Peyer's patch (tissue), 4 donors: ENCODE results near the gene LAMA5. TPM values are rescaled to one million over a fixed set of nuclear protein-coding genes. Genes with fewer than 3 reads are reported as not detected.

Experiments
- DNase-seq, 3 donors: peaks; one replicate each; pipeline ENCODE4 v3.0.0-alpha.2; 2017 to 2019
- H3K27ac ChIP-seq, 4 donors: fragments of 200-600 bp; sonication (generic); one replicate each; pipeline ENCODE4 v1.5.1; 2016 to 2019
- H3K27me3 ChIP-seq, 2 donors: fragments of 200-600 bp; sonication (generic); one replicate each; pipeline ENCODE4 v1.5.1; 2019
- H3K36me3 ChIP-seq, 3 donors: fragments of 200-600 bp; sonication (generic); one replicate each; pipeline ENCODE4 v1.5.1; 2016 to 2019
- H3K4me1 ChIP-seq, 4 donors: fragments of 200-600 bp; sonication (generic); one replicate each; pipeline ENCODE4 v1.5.1; 2016 to 2019
- H3K4me3 ChIP-seq, 4 donors: fragments of 200-600 bp; sonication (generic); 1 replicate in 3 of 4; 2 replicates in 1 of 4; pipeline ENCODE4 v1.5.1; 2016 to 2019; ENCODE audit warnings: mild to moderate bottlenecking in 1 of 4
- H3K9me3 ChIP-seq, 4 donors: fragments of 200-600 bp; sonication (generic); one replicate each; pipeline ENCODE4 v1.5.1; 2016 to 2019; ENCODE audit warnings: mild to moderate bottlenecking in 1 of 4
- CTCF ChIP-seq, 6 experiments: fragments of 450-650 bp in 4 of 6; fragments of 200-600 bp in 2 of 6; sonication (generic) in 1 of 6; IDR thresholded peaks; one replicate each; pipeline ENCODE4 v1.5.1; 2017 to 2019; ENCODE audit warnings: antibody characterized with exemption in 6 of 6, mild to moderate bottlenecking in 3 of 6, moderate library complexity in 1 of 6
- POLR2A ChIP-seq, 2 donors: fragments of 450-650 bp; IDR thresholded peaks; one replicate each; pipeline ENCODE4 v1.5.1; 2017; ENCODE audit warnings: antibody characterized with exemption in 2 of 2, mild to moderate bottlenecking in 2 of 2, moderate library complexity in 2 of 2
- total RNA-seq, 4 donors: library from RNA; depleted of rRNA; stranded (reverse); fragments of >200 nt; gene quantifications; one replicate each; pipeline ENCODE4 v1.1.0, GENCODE V29; 2016

Gene LAMA5
- total RNA-seq: 100 to 1,000 TPM in 2 of 4 donors, 10 to 100 TPM in 2; 31.2 to 328 (median 87.3) TPM

- peak in 1 of 3 donors; percentile 72 for DNase-seq
- H3K27ac ChIP-seq: peak within 1 kb of the TSS; percentile 41 to 80 (median 76)
- H3K4me1 ChIP-seq: peaks cover 3 to 59% (median 32%) of the 10 kb centered on the region in 4 donors
- H3K36me3 ChIP-seq: no peaks in the 10 kb centered on the region
- H3K4me3 ChIP-seq: peak within 1 kb of the TSS; percentile 43 to 87 (median 73)
- peaks cover 0 to 15% of the 10 kb centered on the region in 2 donors for H3K27me3 ChIP-seq
- H3K9me3 ChIP-seq: no peaks in the 10 kb centered on the region
- no peak for TF ChIP-seq POLR2A (IDR thresholded peaks at IDR 0.05)
- TF ChIP-seq CTCF (IDR thresholded peaks at IDR 0.05): no peak
Observed at GRCh38 chr20:62367136-62367632, at the start of gene LAMA5. LAMA5 (minus strand) TSS chr20:62367312; CDS start chr20:62367245, 67 bp downstream.

DNA sequence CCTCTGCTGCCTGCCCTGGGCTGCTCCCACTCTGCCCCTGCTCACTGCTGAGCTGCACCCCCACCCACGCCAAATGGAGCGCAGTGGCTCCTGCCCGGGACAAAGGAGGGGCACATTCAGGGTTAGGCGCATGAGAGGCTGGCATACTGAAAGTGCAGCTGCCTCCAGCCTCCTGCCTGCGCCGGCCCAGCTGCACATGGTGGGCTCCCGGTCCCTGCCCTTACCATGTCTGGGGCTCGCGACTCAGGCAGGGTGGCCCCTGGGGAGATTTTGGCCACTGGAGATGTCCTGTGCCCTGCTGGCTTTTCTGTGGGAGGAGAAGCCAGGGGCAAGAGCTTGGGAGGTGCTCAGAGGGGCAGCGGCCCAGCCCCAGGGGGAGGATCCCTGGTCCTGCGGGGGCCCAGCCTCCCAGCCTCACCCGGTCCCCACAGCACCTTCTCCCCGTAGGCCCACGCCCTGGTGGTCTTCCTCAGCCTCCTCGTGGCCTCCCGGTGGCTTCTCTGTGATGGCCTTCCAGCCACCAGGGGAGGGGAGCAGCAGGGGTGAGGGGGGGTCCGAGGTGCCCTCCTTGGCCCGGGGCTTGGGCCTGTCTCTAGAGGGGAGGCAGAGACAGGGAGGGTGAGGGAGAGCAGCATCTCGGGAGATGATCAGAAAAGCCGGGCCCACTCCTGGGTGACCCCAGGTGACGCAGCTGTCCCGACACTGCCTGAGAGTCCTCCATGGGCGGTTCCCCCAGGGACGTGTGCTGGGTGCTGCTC lies 48.4 kb upstream of the LAMA5 start:
- no peak for TF ChIP-seq POLR2A (IDR thresholded peaks at IDR 0.05)
- TF ChIP-seq CTCF (IDR thresholded peaks at IDR 0.05): no peak
- Histone ChIP-seq H3K4me3 (no peak overlapping the region), H3K36me3 (no peaks in the 10 kb centered on the region), H3K9me3 (no peaks in the 10 kb centered on the region), H3K27me3 (no peaks in the 10 kb centered on the region), H3K27ac (no peak overlapping the region), H3K4me1 (peaks cover 0 to 35% (median 2%) of the 10 kb centered on the region in 4 donors)
- DNase-seq: no peak

DNA sequence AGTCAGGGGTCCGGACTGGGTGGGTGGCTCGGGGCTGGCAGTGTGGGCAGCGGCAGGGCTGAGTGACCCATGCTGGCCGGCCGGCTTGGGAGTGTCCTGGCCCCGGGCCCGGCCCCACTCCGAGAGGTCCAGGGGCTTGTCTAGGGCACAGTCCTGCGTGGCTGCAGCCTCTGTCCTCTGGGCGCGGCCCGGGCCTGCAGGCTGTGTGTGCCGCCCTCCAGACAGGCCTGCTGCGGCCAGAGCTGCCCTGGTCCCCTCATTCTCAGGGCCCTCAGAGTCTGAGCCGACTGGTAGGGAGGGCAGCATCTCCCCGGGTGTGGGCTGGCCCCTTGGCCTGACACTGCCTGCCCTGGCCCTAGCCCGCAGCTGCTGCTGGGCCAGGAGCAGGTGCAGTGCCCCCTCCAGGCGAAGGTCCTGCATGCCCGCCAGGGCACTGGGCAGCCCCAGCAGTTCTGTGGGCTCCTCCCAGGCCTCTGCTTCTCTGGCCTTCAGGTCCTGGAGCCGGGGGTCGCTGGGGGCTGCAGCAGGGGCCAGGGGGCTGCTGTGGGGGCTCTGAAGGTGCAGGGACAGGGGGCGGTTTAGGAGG lies 46.9 kb upstream of the LAMA5 start:
- Histone ChIP-seq H3K9me3 (no peaks in the 10 kb centered on the region), H3K4me3 (peak overlapping the region in 2 of 4 donors; percentile 33 to 60), H3K27ac (peak overlapping the region in 3 of 4 donors; percentile 86 to 98 (median 96)), H3K4me1 (peaks cover 3 to 51% (median 12%) of the 10 kb centered on the region in 4 donors), H3K27me3 (no peaks in the 10 kb centered on the region), H3K36me3 (no peaks in the 10 kb centered on the region)
- DNase-seq: peak in 2 of 3 donors; percentile 72 to 74
- TF ChIP-seq POLR2A (IDR thresholded peaks at IDR 0.05): peak; percentile 18 to 31
- TF ChIP-seq CTCF (IDR thresholded peaks at IDR 0.05): peak in 3 of 6 experiments; percentile 34 to 47 (median 46)

DNA sequence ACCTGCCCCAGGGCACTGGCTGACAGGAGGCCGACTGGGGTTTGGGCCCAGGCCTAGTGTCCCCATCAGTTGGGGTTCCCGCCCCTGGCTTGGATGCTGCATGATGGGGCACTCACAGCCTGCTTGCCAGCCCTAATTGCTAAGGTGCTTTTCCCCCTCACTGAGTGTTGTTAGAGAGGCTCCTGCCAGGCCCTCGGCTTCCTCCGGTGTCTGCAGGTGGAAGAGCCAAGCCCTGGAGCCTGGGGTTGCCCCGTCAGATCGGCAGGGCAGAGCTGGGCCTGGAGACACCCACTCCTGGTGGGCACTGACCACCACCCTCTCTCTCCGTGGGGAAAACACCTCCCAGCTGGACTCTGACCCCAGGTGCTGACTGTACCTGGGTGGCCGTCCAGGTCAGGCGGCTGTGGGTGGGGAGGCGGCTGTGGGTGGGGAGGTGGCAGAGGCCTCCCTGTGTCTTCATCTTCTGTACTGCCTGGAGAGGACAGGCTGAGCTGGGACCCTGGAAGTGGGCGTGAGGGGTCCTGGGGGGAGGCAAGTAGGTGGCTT lies 46.0 kb upstream of the LAMA5 start:
- Histone ChIP-seq H3K27me3 (no peaks in the 10 kb centered on the region), H3K9me3 (no peaks in the 10 kb centered on the region), H3K27ac (peak overlapping the region in 3 of 4 donors; percentile 86 to 98 (median 96)), H3K4me1 (peaks cover 4 to 59% (median 12%) of the 10 kb centered on the region in 4 donors), H3K36me3 (no peaks in the 10 kb centered on the region), H3K4me3 (peak overlapping the region in 2 of 4 donors; percentile 33 to 60)
- TF ChIP-seq POLR2A (IDR thresholded peaks at IDR 0.05) (peak in 1 of 2 donors; percentile 50), CTCF (IDR thresholded peaks at IDR 0.05) (no peak)
- DNase-seq: peak in 2 of 3 donors; percentile 76 to 86

GRCh38 chr20:62412194-62413024 lies 45.3 kb upstream of the LAMA5 start:
- Histone ChIP-seq H3K4me1 (peaks cover 9 to 66% (median 15%) of the 10 kb centered on the region in 4 donors), H3K27me3 (no peaks in the 10 kb centered on the region), H3K36me3 (no peaks in the 10 kb centered on the region), H3K9me3 (no peaks in the 10 kb centered on the region), H3K4me3 (peak overlapping the region in 3 of 4 donors; percentile 13 to 60 (median 50)), H3K27ac (peak overlapping the region in 3 of 4 donors; percentile 86 to 98 (median 96))
- TF ChIP-seq CTCF (IDR thresholded peaks at IDR 0.05) (peak in 3 of 6 experiments; percentile 29 to 40 (median 31)), POLR2A (IDR thresholded peaks at IDR 0.05) (peak; percentile 84 to 95)
- DNase-seq: peak in 2 of 3 donors; percentile 94 to 98
